CD4-positive, alpha-beta T cell (primary cell): ENCODE results near the gene ZNF728. TPM values are rescaled to one million over a fixed set of nuclear protein-coding genes. Genes with fewer than 3 reads are reported as not detected.
"Not testable (repeated sequence)": the region's sequence is repeated elsewhere in the genome, so short reads cannot be mapped to it uniquely, and the experiment has no call there.

Experiments used
- ATAC-seq: fragments of 200-7000 bp; cut with Tn5 transposase; one replicate; pipeline ENCODE4 v1.10.0; 2022; ENCODE audit warnings: mild to moderate bottlenecking; ENCODE audit not compliant: poor library complexity
- CTCF ChIA-PET: fragments of 350-600 bp; sonication (Branson Sonifier 250); formaldehyde crosslinking; loops from one replicate; lab custom pipeline; 2021; ENCODE audit warnings: antibody characterized with exemption, inconsistent platforms; lab: Charles Lee
- POLR2A ChIA-PET: fragments of 350-600 bp; sonication (Branson Sonifier 250); formaldehyde crosslinking; loops from one replicate; lab custom pipeline; 2021; ENCODE audit warnings: antibody characterized with exemption, inconsistent platforms; lab: Charles Lee
- DNase-seq, 14 experiments: peaks; one replicate each; pipeline ENCODE4 v3.0.0-alpha.2; 2013 to 2020; ENCODE audit warnings: mixed read lengths in 2 of 14
- H3K27ac ChIP-seq, 2 donors: one replicate each; pipeline versions ENCODE4 v1.5.1 to v1.7.0; 2013; ENCODE audit warnings: low read length in 2 of 2, low read depth in 1 of 2, mild to moderate bottlenecking in 1 of 2
- H3K27me3 ChIP-seq, 2 experiments: 1 replicate in 1 of 2; 2 replicates in 1 of 2; pipeline versions ENCODE4 v1.6.1 to v1.7.0; 2013; ENCODE audit warnings: low read length in 2 of 2, control low read depth in 1 of 2, mild to moderate bottlenecking in 1 of 2, moderate library complexity in 1 of 2; ENCODE audit not compliant: insufficient read depth in 2 of 2, control insufficient read depth in 1 of 2
- H3K36me3 ChIP-seq: one replicate; pipeline ENCODE4 v1.6.1; 2013; ENCODE audit warnings: low read length, control low read depth; ENCODE audit not compliant: insufficient read depth
- H3K4me1 ChIP-seq: one replicate; pipeline ENCODE4 v1.6.1; 2013; ENCODE audit warnings: low read length, control low read depth; ENCODE audit not compliant: insufficient read depth
- H3K4me3 ChIP-seq: one replicate; pipeline ENCODE4 v1.5.1; 2013; ENCODE audit warnings: mild to moderate bottlenecking, low read length, moderate library complexity
- H3K9me3 ChIP-seq, 2 experiments: 1 replicate in 1 of 2; 2 replicates in 1 of 2; pipeline versions ENCODE4 v1.6.1 to v1.7.0; 2013; ENCODE audit warnings: low read length in 2 of 2, mild to moderate bottlenecking in 2 of 2, control low read depth in 1 of 2, moderate library complexity in 1 of 2; ENCODE audit not compliant: control insufficient read depth in 1 of 2, insufficient read depth in 1 of 2
- H3K27ac Mint-ChIP-seq: one replicate; pipeline ENCODE4 v1.8.0; 2020; ENCODE audit warnings: mixed read lengths
- H3K27me3 Mint-ChIP-seq: one replicate; pipeline ENCODE4 v1.8.0; 2021; ENCODE audit warnings: mixed read lengths
- H3K36me3 Mint-ChIP-seq: one replicate; pipeline ENCODE4 v1.8.0; 2021; ENCODE audit warnings: low read depth, mixed read lengths
- H3K4me1 Mint-ChIP-seq: one replicate; pipeline ENCODE4 v1.8.0; 2021; ENCODE audit warnings: low read depth, mixed read lengths
- H3K4me3 Mint-ChIP-seq: one replicate; pipeline ENCODE4 v1.8.0; 2020; ENCODE audit warnings: mild to moderate bottlenecking, mixed read lengths
- H3K9me3 Mint-ChIP-seq: one replicate; pipeline ENCODE4 v1.8.0; 2020; ENCODE audit warnings: mixed read lengths
- intact Hi-C, 2 experiments: fragments of 100-400 bp; cut with DNase I in 1 of 2; cut with micrococcal nuclease in 1 of 2; formaldehyde crosslinking; loops; one replicate each; pipeline versions ENCODE4 v1.15.1 to v1.9.0; 2023 to 2025; cut with DNase I, micrococcal nuclease
- total RNA-seq, 174 experiments: library from RNA in 2 of 174; stranded (reverse) in 2 of 174; gene quantifications; one replicate each; pipeline ENCODE4 v1.2.3 and lab custom pipeline; 2021 to 2026

Gene ZNF728
- total RNA-seq, 2 experiments from 2014 or later, result not detected

DNA sequence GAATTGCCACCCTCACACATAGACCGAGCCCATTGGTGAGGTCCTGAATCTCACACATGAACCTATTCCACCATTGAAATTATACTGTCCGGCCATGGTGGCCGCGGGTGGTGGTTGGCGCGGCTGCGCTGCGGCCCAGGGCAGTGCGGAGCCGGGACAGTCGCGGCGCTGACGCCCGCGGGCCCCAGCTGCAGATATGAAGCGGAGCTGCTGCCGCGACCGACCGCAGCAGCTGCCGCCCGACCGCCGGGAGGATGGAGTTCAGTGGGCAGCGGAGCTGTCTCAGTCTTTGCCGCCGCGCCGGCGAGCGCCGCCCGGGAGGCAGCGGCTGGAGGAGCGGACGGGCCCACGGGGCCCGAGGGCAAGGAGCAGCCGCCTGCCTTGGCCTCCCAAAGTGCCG is 77.8 kb downstream of the ZNF728 start:
- H3K27me3 Mint-ChIP-seq, H3K4me3 Mint-ChIP-seq, H3K4me1 ChIP-seq, H3K4me1 Mint-ChIP-seq, ATAC-seq, H3K27ac Mint-ChIP-seq, H3K27me3 ChIP-seq, POLR2A ChIA-PET, H3K36me3 Mint-ChIP-seq, DNase-seq, H3K36me3 ChIP-seq, intact Hi-C loops, CTCF ChIA-PET, H3K9me3 ChIP-seq, H3K4me3 ChIP-seq, H3K27ac ChIP-seq: not testable (repeated sequence)
- H3K9me3 Mint-ChIP-seq, result peaks cover 16% of the 10 kb centered on the region

Other genes with a start within 250 kb of the ZNF728 start
- gene ZNF99, start 219.0 kb downstream of the ZNF728 start, total RNA-seq, result not detected
- gene ZNF723, start 170.9 kb downstream of the ZNF728 start, total RNA-seq, result not detected
- gene ZNF730, start 113.8 kb upstream of the ZNF728 start, total RNA-seq, result not detected
- gene ZNF724, start 247.2 kb upstream of the ZNF728 start, total RNA-seq, result 1 to 10 TPM; 4.2 to 5.5 TPM